ENCODE results near the gene TMEM130.

Gene TMEM130

DNA sequence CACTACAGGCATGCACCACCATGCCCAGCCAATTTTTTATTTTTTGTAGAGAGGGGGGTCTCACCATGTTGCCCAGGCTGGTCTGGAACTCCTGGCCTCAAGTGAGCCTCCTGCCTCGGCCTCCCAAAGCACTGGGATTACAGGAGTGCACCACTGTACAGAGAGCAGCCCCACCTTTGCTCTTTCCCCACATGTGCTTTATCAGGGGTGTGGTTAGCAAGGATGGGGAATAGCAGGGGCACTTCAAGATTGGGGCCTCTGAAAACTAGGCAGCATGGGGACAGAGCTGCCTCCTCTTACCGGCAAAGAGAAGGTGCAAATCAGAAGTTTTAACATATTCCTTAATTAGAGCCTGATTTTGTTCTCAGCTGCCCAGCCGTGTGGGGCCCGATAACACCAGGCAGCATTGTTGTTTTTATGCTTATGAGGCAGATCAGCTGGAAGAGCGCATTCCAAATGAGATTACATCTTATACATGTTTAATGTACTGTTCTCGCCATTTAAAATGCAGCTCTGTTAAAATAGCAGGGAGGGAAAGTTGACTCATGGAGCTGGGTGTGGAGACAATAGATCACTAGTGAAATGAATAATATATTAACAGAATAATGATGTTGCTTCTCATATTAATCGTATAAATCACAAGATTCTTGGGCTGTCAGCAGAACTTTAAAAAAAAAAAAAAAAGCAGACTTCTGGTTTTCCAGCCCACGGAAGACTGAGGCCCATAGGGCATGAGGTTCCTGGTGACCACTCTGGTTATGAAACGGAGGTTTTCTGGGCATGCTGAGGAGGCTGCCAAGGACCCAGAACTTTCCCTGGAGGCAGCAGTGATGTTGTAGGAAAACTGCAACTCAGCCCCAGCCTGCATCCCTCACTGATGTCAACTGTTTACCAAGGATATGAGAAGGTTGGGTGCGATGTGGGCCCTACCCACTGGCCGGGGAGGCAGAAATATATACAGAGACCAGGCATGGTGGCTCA is 62.5 kb downstream of the TMEM130 start:
- DNase-seq (ENCODE audit: low spot score) = no peak

DNA sequence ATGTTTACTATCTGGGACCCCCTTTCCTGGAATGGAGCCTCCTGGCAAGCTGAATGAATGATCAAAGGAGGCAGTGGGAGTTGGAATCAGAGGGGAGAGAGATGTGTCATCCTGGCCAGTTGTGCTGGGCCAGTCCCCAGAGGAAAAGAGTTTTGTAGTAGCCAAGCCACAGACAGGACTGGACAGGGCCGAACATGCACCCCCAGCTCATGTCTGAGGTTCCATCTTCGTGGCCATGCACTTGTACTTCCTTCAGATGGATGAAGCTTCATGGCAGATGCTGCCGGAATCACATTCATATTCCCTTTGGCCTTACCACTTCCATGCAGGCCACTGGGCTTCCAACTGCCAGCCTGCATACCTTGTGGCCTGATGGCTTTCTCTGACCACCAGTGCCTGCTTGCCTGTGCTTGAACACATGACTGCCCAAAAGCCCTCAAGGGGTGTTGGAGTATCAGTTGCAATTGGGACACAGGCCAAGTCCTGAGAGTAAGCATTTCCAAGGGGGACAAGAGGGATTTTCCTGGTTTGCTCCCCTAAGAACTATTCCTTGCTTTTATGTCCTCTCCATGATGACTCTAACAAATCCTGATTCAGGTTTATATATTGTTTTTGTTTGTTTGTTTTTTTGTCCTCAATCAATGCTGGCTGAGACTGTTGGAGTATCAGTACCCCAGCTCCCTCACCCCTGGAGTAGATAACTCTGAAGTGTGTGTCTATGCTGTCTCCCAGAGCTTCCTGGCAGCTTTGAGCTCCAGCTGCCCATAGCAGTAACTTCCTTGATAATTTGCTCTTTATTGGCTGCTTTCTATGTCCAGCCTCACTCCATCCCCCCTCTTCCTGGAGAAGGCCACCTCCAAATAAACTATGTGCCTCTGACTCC is 63.6 kb downstream of the TMEM130 start:
- no peak for DNase-seq (ENCODE audit: low spot score)

DNA sequence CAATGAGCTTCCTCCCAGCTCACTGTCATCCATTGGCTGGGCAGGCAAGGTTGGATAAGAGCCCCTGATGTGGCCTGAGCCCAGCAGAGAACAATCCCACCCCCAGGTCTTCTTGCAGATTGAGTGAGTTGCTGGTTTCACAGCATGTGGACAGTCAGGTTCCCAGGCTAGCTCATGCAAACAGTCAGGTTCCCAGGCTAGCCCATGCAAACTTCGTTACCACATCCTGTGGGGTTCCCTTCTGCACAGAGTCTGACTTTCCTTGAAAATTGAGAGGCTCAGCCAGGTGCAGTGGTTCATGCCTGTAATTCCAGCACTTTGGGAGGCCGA is 67.1 kb downstream of the TMEM130 start:
- no peak for DNase-seq (ENCODE audit: low spot score)

DNA sequence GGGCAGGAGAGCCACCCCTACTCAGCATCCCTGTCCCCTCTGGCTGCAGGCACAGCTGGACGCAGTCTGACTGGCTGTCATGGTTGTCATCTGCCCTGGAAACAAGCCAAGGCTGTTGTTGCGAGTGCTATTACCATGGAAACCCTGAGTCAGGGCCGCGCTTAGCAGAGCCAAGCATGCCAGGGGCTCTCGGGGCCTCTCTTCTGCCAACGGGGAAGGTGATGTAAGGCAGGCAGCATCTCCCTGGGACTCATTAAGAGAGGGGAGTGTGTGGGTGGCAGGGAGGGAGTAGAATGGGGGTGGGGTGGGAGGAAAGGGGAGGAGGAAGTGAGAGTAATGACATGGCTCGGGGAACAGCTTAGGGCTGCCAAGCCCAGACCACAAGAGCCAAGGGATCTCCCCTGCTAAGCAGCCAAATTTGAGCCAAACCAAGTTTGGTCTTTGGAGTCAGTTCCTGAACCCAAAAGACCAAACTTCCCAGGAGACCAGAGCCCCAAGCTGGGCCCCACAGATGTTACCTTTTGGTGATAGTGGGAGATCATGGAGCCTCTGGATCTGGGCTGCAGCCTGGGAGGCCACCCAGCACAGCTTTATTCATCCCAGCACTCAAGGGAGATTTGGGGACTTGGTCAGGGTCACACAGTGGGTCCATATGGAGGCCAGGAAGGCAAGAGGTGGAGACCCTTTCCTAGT is 67.6 kb downstream of the TMEM130 start:
- peak; percentile 37 for DNase-seq (ENCODE audit: low spot score)

DNA sequence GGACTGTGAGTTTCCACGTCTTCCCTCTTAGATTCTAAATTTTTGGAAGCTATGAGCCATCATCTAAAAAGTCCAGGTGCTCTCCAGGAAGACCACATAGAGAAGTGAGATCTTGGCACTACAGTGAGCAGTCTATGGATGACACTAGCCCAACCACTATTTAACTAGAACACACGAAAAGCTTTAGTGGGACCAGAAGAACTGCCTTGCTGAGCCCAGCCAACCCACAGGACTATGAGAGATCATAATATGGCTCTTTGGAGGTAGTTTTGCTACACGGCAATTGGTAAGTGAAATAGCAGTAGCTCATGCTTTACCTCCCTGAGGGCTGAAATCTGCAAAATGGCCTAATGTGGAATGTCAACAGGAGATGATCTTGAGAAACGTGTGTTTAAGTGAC is 68.8 kb downstream of the TMEM130 start:
- DNase-seq (ENCODE audit: low spot score) = no peak

DNA sequence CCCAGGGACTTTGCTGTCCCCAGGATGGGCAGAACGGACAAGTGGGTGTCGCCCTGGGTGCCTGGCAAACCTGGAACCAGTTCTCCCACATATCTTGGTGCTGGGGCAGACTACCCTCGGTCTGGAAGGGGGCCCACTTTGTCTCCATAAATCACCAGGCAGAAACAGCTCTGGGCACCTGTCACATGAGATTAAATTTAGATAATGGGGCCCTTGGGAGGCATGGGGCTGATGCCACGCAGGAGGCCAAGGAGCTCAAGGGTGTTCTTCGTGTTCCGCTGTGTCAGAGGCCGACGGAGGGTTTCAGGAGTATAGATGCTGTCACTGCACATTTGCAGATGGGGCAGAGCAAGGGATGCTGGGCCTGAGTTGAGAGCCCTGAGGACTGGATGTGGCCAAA is 72.7 kb downstream of the TMEM130 start:
- no peak for DNase-seq (ENCODE audit: low spot score)

All from activated CD4-positive, alpha-beta T cell treated with anti-CD3 and anti-CD28 coated beads, Interleukin-2, Interleukin-4, amounts not matched to agents 100 ng/mL and 50 ng/mL, durations not matched to agents 16 hours and 8 hours (primary cell).